Hematopoietic multipotent progenitor cell treated with erythropoietin and hydrocortisone succinate and interleukin-3 and kit ligand, for 17 days (in vitro differentiated cells): Measurements from ENCODE around the gene PLA2G7.
"Not testable (repeated sequence)": the region's sequence is repeated elsewhere in the genome, so short reads cannot be mapped to it uniquely, and the experiment has no call there.

ENCODE experiments used
- DNase-seq: peaks from one replicate; pipeline ENCODE4 v3.0.0-alpha.2; 2015; ENCODE audit warnings: low spot score

PLA2G7 gene

GRCh38 chr6:46748940-46749503 lies 13.8 kb upstream of the PLA2G7 start:
- no peak for DNase-seq

- no peak for DNase-seq
These were observed 11.5 kb upstream of the PLA2G7 start, which contains the start of gene ANKRD66 for GRCh38 chr6:46746696-46747095. Gene ANKRD66, plus strand, starts transcription at chr6:46746933. Its CDS starts 5,016 bp downstream, at chr6:46751949.

DNA sequence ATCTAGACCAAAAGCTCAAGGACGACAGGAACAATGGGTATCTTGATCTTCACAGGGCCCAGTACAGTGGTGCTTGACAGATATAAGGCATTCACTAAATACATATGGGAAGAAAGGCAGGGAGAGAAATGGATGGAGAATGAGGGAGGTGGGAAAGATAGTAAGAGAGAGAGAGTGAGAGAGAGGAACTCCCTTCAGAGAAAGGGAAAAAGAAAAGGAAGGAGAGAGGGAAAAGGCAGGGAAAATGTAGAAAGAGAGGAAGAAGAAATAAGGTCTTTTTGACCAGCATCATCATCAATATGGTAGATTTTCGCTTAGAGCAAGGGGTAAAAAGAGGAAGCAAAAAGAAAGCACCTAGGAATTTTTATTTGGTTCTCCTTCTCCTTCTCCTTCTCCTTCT lies 10.8 kb upstream of the PLA2G7 start:
- no peak for DNase-seq

DNA sequence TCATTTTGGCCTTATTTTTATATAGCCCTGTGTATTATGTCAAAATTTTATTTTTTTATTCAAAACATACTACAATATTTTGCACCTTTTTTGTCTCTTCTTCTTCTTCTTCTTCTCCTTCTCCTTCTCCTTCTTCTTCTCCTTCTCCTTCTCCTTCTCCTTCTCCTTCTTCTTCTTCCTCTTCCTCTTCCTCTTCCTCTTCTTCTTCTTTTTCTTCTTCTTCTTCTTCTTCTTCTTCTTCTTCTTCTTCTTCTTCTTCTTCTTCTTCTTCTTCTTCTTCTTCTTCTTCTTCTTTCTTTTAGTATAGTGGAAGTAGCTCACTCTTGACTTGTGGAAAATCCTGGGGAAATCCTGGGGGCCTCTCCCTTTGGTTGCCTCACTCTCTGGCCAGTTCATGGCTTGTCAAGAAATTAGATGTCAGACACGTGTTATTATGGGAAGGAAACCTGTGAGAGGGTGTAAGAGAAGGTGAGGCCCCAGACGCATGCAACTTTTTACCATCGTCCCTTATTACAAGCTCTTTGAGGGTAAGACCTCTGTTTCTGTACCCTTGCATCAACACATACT lies 9.1 kb upstream of the PLA2G7 start:
- not testable (repeated sequence) for DNase-seq

- DNase-seq = no peak
These were observed 8.4 kb upstream of the PLA2G7 start for GRCh38 chr6:46743425-46744158.

DNA sequence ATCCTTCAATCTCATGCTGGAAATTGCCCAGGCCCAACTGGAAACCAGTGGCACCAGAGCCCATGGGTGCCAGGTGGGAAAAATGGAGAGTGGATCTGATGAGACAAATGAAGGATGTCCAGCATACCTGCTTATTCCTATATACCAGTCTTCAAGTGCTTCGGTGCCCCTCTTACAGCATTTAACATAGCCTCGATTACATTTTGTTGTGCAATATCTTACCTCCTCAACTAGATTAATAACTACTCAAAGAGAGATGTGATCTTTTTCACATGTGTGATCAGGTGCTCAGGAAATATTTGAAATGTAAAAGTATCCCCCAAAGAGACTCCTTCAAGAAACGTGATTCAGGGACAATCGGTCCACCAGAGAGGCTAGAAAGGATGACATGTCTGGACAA lies 6.7 kb upstream of the PLA2G7 start:
- no peak for DNase-seq

GRCh38 chr6:46741482-46741881 lies 6.3 kb upstream of the PLA2G7 start:
- no peak for DNase-seq

DNA sequence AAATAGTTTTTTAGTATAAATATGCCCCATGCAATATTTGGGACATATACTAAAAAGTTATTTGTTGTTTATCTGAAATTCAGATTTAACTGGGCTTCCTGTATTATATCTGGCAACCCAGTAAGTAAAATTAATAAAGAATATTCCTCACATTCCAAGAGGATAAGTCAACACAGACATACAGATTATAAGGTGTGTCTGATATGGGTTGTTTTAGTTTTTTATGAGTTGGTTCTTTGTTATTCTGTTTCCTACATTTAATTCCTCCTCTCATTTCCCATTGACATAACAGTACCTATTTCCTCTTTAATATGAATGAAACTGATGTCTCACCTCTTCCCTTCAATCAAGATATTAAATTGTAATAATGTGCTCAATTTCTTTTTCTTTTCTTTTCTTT lies 1.7 kb upstream of the PLA2G7 start:
- DNase-seq = no peak

DNA sequence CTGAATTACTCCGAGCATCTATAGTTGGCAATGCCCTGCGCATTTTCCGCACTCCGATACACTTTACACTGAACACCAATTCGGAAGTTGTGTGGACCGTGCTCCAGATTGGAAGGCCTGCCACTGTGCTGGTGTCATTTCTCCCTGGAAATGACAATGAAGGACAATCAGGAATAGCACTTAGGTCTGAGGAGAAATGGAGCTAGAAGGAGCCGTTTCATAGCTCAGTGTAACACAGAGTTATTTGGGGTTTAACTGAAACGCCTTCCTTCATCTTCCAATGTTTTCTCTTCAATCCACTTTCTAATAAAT lies 501 bp upstream of the PLA2G7 start:
- DNase-seq = no peak

GRCh38 chr6:46733341-46733801 lies 1.8 kb downstream of the PLA2G7 start:
- no peak for DNase-seq

DNA sequence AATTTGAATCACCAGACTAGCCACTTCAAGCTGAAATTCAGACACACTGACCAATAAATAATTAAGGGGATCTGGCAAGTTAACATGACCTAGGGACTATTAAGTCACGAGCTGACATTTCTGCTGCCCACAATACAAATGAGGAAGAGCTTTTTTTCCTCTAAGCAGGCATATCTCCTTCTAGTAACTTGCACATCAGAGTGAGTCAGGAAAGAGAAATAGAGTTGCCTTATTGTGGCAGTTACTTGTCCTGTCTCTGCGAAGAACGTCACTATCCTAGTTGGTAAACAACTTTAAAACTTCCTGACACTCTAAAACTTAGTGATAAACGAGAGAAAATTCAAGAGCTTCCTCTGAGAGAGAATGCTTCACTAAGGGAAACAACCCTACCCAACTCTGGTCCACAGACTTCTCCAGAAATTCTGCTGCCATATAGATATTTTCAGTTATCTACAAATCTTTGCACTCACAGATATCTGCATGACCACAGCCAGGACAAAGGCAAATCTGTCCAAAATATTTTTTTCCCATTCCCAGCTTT lies 4.2 kb downstream of the PLA2G7 start:
- DNase-seq = no peak

DNA sequence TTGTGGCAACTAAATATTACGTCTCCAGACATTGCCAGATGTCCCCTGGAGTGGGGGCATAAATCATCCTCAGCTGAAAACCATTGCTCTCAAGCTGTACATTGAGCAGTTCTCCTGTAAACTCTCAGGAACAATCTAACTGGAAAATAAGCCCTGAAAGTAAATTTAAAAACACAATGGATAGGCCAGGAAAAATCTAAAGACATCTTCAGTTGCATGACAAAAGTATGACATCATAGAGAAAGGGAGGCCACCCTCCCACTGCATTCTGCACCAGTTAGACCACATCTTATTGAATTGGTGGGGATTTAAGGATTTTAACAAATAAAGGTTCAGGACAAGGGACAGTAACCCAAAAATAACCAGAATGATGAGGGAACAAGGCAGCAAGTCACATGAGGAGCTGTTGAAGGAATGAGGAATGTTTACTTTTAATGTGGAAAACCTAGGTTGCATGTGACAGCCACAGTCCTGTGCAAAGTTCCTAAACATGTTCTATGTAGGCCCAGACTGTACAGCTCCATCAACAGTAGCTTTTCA lies 5.3 kb downstream of the PLA2G7 start:
- no peak for DNase-seq

GRCh38 chr6:46720401-46720800 lies 14.8 kb downstream of the PLA2G7 start:
- no peak for DNase-seq

- DNase-seq = no peak
These were observed 16.1 kb downstream of the PLA2G7 start for GRCh38 chr6:46719099-46719498.

- DNase-seq = no peak
These were observed 20.0 kb downstream of the PLA2G7 start for GRCh38 chr6:46715141-46715540.

DNA sequence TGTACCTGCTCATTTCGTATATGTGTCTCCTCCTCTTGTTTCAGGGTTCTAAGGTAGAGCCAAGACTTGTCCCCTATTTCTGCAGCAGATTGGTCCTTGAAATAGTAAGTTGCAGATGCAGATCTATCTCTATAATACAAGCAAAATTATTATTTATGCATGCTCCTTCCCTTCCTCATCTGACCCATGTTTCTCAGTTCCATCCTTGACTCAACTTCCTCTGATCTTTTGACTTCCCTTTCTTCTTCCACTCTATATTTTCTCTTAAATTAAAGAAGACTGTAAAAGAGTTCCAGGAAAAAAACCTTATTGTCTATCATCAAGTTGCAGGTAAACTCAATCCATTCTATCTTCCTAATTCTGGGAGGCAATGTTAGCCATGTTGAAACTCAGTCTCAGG lies 23.7 kb downstream of the PLA2G7 start:
- no peak for DNase-seq

- no peak for DNase-seq
These were observed 28.7 kb downstream of the PLA2G7 start for GRCh38 chr6:46706464-46706863.

DNA sequence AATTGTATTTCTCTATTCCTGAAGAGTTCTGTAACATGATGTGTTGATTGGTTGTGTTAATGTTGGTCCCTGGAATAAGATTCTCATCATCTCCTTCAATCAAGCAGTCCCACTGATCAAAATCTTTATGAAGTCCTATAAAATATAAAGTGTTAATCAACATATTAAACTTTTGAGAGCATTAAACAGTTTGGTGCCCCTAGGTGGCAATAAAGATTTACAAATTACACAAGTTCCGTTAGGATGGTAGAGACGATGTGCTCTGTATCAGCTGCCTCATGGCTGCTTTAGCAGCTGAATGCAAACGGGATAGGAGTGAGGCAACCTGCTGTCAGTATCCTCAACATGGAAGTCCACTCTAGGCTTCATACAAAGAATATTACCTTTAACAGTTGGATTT lies 30.6 kb downstream of the PLA2G7 start:
- DNase-seq = no peak

DNA sequence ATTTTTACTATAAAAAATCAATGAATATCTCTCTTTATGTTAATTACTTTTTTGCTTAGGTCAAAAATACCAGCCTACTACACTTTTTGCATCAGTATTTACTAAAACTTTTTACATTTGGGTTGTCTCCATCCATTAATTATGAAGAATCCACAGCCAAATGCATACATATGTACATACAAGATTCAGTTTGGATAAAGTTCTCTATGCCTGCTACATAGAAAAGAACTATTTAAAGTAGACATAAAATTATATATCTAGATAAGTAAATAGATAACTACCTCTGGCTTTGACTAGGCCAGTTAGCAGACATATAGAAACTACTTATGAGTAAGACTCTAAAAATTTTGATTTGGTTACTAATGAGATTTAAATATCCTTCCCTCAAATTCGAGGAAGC lies 35.2 kb downstream of the PLA2G7 start:
- no peak for DNase-seq

DNA sequence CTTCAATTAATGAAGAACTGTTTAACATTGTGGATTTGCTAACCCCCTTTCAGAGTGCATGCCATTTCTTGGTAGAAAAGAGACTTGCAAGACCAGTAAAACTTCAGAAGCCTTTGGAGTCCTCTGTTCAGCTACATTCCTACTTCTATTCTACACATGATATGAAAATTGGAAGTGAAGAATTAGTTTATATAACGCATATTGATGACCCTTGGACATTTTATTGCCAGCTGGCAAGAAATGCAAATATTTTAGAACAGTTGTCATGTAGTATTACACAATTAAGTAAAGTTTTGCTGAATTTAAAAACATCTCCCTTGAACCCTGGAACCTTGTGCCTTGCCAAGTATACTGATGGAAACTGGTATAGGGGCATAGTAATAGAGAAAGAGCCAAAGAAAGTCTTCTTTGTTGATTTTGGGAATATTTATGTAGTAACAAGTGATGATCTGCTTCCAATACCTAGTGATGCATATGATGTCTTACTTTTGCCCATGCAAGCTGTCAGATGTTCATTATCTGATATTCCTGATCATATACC lies 44.2 kb downstream of the PLA2G7 start:
- no peak for DNase-seq

- no peak for DNase-seq
These were observed 44.9 kb downstream of the PLA2G7 start for GRCh38 chr6:46690141-46690755.

DNA sequence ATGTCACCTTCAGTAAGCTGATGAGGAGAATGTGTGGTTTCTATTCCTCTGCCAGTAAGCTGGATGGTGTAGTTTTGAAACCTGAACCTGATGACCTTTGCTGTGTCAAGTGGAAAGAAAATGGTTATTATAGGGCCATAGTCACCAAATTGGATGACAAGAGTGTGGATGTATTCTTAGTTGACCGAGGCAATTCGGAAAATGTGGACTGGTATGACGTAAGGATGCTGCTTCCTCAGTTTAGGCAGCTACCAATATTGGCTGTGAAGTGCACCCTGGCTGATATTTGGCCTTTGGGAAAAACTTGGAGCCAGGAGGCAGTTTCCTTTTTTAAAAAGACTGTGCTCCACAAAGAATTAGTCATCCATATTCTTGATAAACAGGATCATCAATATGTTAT lies 45.5 kb downstream of the PLA2G7 start:
- DNase-seq = no peak

GRCh38 chr6:46688966-46689335 lies 46.2 kb downstream of the PLA2G7 start:
- no peak for DNase-seq
